ENCODE measurements around the gene LARP4B. TPM values are rescaled to one million over a fixed set of nuclear protein-coding genes. Genes with fewer than 3 reads are reported as not detected.

Gene LARP4B
- polyA plus RNA-seq, 1 donor (not counting 4 experiments of a cell fraction or from before 2014, with no cell fraction given) = 39.4 TPM

GRCh38 chr10:878895-879294 is 52.6 kb downstream of the LARP4B start:
- no peak for TF ChIP-seq EZH2 (IDR thresholded peaks at IDR 0.05; ENCODE audit: low read length)
- DNase-seq (ENCODE audit: low read depth, low spot score) = no peak
- FAIRE-seq = no peak

GRCh38 chr10:878333-878759 is 53.2 kb downstream of the LARP4B start:
- H3K9me1 ChIP-seq (ENCODE audit: control insufficient read depth, extremely low read depth, insufficient read depth, low read length) = no peaks in the 10 kb centered on the region
- peaks cover 62% of the 10 kb centered on the region for H3K79me2 ChIP-seq (ENCODE audit: control insufficient read depth, insufficient read depth, low read length)
- no peak overlapping the region for H3K9ac ChIP-seq (ENCODE audit: control insufficient read depth, extremely low read depth, insufficient read depth, low read length)
- TF ChIP-seq EZH2 (IDR thresholded peaks at IDR 0.05; ENCODE audit: low read length) (no peak), CTCF (optimal IDR thresholded peaks at IDR 0.05 in 1 of 3, IDR thresholded peaks at IDR 0.05 in 1 of 3, conservative IDR thresholded peaks at IDR 0.05 in 1 of 3; ENCODE audit: extremely low read depth in 1 of 3, insufficient read depth in 2 of 3, low read length in 3 of 3) (no peak)
- no peak overlapping the region for H3K4me2 ChIP-seq (ENCODE audit: control insufficient read depth, extremely low read depth, insufficient read depth, low read depth, low read length)
- peaks cover 22 to 32% of the 10 kb centered on the region in 2 experiments for H3K36me3 ChIP-seq (ENCODE audit: control insufficient read depth in 2 of 2, extremely low read depth in 1 of 2, insufficient read depth in 2 of 2, low read length in 2 of 2)
- no peaks in the 10 kb centered on the region for H3K9me3 ChIP-seq (ENCODE audit: control insufficient read depth, low read depth, low read length)
- H3K4me3 ChIP-seq (ENCODE audit: control insufficient read depth in 2 of 3, extremely low read depth in 1 of 3, insufficient read depth in 2 of 3, low read depth in 1 of 3, low read length in 3 of 3) = no peak overlapping the region
- H3K27me3 ChIP-seq (ENCODE audit: control insufficient read depth, extremely low read depth, insufficient read depth, low read length) = no peaks in the 10 kb centered on the region
- dilution Hi-C loops (cut with MboI; ENCODE audit: extremely low pct_ligation_motif_present, low sequenced_read_pairs) = no loop called here
- DNase-seq (ENCODE audit: low read depth, low spot score) (no peak), FAIRE-seq (no peak)
- no peaks in the 10 kb centered on the region for H4K20me1 ChIP-seq (ENCODE audit: control insufficient read depth, extremely low read depth, insufficient read depth, low read length)
- no peak overlapping the region for H3K27ac ChIP-seq (ENCODE audit: control insufficient read depth, insufficient read depth, low read length)
- no peaks in the 10 kb centered on the region for H3K4me1 ChIP-seq (ENCODE audit: control insufficient read depth, extremely low read depth, insufficient read depth, low read length)
- H2AFZ ChIP-seq (ENCODE audit: control insufficient read depth, low read length) = no peak overlapping the region

More at GRCh38 chr10:878895-879294, 52.6 kb downstream of the LARP4B start:
- no peaks in the 10 kb centered on the region for H3K27me3 ChIP-seq (ENCODE audit: control insufficient read depth, extremely low read depth, insufficient read depth, low read length)
- H3K4me1 ChIP-seq (ENCODE audit: control insufficient read depth, extremely low read depth, insufficient read depth, low read length) = no peaks in the 10 kb centered on the region
- dilution Hi-C loops (cut with MboI; ENCODE audit: extremely low pct_ligation_motif_present, low sequenced_read_pairs) = no loop called here
- H3K9ac ChIP-seq (ENCODE audit: control insufficient read depth, extremely low read depth, insufficient read depth, low read length) = no peak overlapping the region
- H3K9me1 ChIP-seq (ENCODE audit: control insufficient read depth, extremely low read depth, insufficient read depth, low read length) = no peaks in the 10 kb centered on the region
- no peak overlapping the region for H3K4me2 ChIP-seq (ENCODE audit: control insufficient read depth, extremely low read depth, insufficient read depth, low read depth, low read length)
- peaks cover 59% of the 10 kb centered on the region for H3K79me2 ChIP-seq (ENCODE audit: control insufficient read depth, insufficient read depth, low read length)
- no peak overlapping the region for H3K4me3 ChIP-seq (ENCODE audit: control insufficient read depth in 2 of 3, extremely low read depth in 1 of 3, insufficient read depth in 2 of 3, low read depth in 1 of 3, low read length in 3 of 3)
- no peaks in the 10 kb centered on the region for H3K9me3 ChIP-seq (ENCODE audit: control insufficient read depth, low read depth, low read length)
- H4K20me1 ChIP-seq (ENCODE audit: control insufficient read depth, extremely low read depth, insufficient read depth, low read length) = no peaks in the 10 kb centered on the region
- H2AFZ ChIP-seq (ENCODE audit: control insufficient read depth, low read length) = no peak overlapping the region
- H3K36me3 ChIP-seq (ENCODE audit: control insufficient read depth in 2 of 2, extremely low read depth in 1 of 2, insufficient read depth in 2 of 2, low read length in 2 of 2) = peaks cover 22 to 32% of the 10 kb centered on the region in 2 experiments
- no peak overlapping the region for H3K27ac ChIP-seq (ENCODE audit: control insufficient read depth, insufficient read depth, low read length)

GRCh38 chr10:876438-876837 is 55.1 kb downstream of the LARP4B start:
- peaks cover 26 to 40% of the 10 kb centered on the region in 2 experiments for H3K36me3 ChIP-seq (ENCODE audit: control insufficient read depth in 2 of 2, extremely low read depth in 1 of 2, insufficient read depth in 2 of 2, low read length in 2 of 2)

More at GRCh38 chr10:876438-876837, 55.1 kb downstream of the LARP4B start:
- DNase-seq (ENCODE audit: low read depth, low spot score) (no peak), FAIRE-seq (no peak)
- Histone ChIP-seq H3K9me3 (ENCODE audit: control insufficient read depth, low read depth, low read length) (no peaks in the 10 kb centered on the region), H3K27ac (ENCODE audit: control insufficient read depth, insufficient read depth, low read length) (no peak overlapping the region), H3K9ac (ENCODE audit: control insufficient read depth, extremely low read depth, insufficient read depth, low read length) (no peak overlapping the region), H3K4me1 (ENCODE audit: control insufficient read depth, extremely low read depth, insufficient read depth, low read length) (no peaks in the 10 kb centered on the region), H4K20me1 (ENCODE audit: control insufficient read depth, extremely low read depth, insufficient read depth, low read length) (peaks cover 3% of the 10 kb centered on the region), H3K4me2 (ENCODE audit: control insufficient read depth, extremely low read depth, insufficient read depth, low read depth, low read length) (no peak overlapping the region), H2AFZ (ENCODE audit: control insufficient read depth, low read length) (no peak overlapping the region), H3K4me3 (ENCODE audit: control insufficient read depth in 2 of 3, extremely low read depth in 1 of 3, insufficient read depth in 2 of 3, low read depth in 1 of 3, low read length in 3 of 3) (no peak overlapping the region), H3K27me3 (ENCODE audit: control insufficient read depth, extremely low read depth, insufficient read depth, low read length) (no peaks in the 10 kb centered on the region), H3K79me2 (ENCODE audit: control insufficient read depth, insufficient read depth, low read length) (peaks cover 74% of the 10 kb centered on the region), H3K9me1 (ENCODE audit: control insufficient read depth, extremely low read depth, insufficient read depth, low read length) (no peaks in the 10 kb centered on the region)
- TF ChIP-seq CTCF (optimal IDR thresholded peaks at IDR 0.05 in 1 of 3, IDR thresholded peaks at IDR 0.05 in 1 of 3, conservative IDR thresholded peaks at IDR 0.05 in 1 of 3; ENCODE audit: extremely low read depth in 1 of 3, insufficient read depth in 2 of 3, low read length in 3 of 3) (no peak), EZH2 (IDR thresholded peaks at IDR 0.05; ENCODE audit: low read length) (no peak)
- dilution Hi-C loops (cut with MboI; ENCODE audit: extremely low pct_ligation_motif_present, low sequenced_read_pairs) = no loop called here
